Dermis blood vessel endothelial cell (primary cell): ENCODE data around the gene MYDGF. TPM values are rescaled to one million over a fixed set of nuclear protein-coding genes. Genes with fewer than 3 reads are reported as not detected.

Experiments
- DNase-seq: peaks from one replicate; pipeline ENCODE4 v3.0.0; 2010
- total RNA-seq: library from RNA; depleted of rRNA; stranded (reverse); fragments of >200 nt; gene quantifications from 2 replicates; pipeline ENCODE4 v1.2.3, GENCODE V29; 2014

Gene MYDGF
- total RNA-seq, 1 donor from 2014 or later, result 140 TPM

DNA sequence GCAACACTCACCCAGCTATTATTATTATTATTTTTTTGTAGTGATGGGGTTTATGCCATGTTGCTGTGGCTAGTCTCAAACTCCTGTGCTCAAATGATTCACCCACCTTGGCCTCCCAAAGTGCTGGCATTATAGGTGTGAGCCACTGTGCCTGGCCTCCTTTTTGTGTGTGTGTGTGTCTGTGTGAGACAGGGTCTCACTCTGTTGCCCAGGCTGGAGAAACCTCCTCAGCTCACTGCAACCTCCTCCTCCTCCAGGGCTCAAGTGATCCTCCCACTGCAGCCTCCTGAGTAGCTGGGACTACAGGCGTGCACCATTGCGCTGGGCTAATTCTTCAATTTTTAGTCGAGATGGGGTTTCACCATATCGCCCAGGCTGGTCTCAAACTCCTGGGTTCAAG is 3.6 kb upstream of the MYDGF start:
- DNase-seq, result no peak

DNA sequence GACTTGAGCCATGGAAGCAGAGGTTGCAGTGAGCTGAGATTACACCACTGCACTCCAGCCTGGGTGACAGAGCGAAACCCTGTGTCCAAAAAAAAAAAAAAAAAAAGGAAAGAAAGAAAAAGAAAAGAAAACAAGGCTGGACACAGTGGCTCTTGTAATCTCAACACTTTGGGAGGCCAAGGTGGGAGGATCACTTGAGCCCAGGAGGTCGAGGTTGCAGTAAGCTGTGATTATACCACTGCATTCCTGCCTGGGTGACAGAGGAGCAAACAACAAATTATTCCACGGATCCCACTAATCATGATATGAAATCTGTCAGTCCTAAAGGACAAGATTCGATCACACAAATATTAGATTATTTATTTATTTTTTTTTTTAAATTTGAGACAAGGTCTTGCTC is 3.1 kb upstream of the MYDGF start:
- no peak for DNase-seq

DNA sequence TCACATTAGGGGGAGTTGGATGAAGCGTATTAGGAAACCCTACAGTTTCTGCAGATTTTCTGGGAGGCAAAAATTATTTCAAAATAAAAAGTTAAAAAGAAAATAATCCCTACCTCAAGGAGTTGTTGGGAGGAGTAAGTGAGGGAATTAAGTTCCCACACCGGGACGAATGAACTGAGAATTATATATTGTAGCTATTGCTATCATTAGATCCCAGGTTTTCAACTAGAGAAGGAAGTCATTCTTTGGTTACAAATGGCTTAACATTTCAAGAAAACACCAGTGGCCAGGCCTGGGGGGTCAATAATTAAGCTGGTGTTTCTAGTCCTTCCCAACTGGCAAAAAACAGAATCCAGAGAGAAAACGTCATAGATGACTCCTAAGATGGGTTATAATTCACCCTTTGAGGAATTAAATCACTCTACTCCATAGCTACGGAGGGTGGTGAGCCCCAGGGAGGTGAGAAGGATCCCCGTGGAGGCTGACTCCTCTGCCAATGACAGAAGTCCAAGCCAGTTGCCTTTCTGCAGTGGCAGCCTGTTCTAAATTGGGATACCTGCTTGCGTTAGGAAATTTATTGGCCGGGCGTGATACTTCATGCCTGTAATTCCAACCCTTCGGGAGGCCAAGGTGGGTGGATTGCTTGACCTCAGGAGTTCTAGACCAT is 1.2 kb upstream of the MYDGF start:
- no peak for DNase-seq

DNA sequence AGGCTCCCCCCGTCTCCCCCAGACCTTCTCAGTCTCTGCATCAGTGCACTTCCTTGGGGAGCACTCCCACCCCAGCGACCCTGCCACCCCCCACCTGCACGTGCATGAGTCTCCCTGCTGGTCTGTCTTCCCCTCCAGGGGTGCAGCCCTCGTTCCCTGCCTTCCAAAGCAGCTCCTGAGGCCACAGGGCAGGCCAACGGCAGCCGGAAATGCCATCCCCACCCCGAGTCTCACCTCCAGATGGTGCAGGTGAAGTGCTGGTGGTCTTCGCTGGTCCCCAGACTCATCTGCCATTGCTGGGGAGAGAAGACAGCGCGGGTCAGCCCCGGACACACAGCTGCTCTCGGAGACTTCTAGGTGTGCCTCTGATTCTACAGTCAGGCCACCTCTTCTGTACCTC is 5.5 kb downstream of the MYDGF start:
- DNase-seq, result no peak

DNA sequence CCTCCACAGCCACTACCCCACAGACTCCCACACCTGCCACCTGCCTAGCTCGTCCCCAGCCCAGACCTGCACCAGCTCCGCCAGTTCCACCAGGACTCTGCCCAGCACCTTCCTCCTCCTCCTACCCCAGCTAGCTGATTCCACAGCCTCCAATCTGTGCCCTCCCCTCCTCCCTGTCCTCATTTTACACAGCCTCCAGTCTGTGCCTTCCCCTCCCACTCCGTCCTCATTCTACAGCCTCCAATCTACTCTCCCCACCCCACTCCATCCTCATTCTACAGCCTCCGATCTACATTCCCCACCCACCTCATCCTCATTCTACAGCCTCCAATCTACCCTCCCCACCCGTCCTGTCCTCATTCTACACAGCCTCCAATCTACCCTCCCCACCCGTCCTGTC is 7.3 kb downstream of the MYDGF start:
- no peak for DNase-seq

DNA sequence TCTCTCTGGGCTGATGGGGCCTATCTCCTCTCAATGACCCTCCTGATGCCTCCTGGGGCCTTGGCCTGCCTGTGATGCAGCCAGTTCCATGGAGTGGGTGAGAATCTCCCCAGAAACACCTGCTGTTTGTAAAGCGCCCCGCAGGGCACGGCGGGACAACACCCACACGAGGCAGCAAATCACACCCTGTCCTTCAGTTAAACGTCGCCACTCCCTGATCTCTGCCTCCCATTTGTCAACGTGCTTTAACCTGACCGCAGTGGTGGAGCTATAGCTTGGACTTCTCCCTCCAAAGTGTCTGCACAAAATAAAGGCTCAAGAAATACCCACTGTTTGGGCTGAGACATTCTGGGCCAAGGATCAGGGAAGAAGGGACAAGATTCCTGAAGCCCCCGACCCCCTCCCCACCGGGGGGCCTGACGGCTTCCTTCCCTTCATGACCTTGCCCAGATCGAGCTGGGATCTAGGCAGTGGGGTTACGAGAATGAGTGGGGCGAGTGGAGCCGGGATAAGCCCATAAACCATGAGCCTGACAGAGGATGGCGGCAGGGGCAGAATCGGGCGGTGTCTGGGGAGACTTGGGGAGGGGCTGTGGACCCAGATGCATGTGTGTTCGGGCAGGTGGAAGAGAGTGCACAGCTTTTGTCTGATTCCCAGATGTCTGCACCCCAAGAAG is 8.0 kb downstream of the MYDGF start:
- DNase-seq, result no peak

DNA sequence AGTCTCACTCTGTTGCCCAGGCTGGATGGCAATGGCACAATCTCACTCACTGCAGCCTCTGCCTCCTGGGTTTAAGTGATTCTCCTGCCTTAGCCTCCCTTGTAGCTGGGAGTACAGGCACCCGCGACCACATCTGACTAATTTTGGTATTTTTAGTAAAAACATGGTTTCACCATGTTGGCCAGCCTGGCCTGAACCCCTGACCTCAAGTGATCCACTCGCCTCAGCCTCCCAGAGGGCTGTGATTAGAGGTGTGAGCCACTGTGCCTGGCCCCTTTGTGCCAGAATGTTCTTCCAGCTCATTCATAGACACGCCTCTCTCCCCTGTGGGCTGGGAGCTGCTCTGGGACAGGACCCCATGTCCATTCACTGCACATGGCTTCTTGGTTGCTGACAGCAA is 9.1 kb downstream of the MYDGF start:
- no peak for DNase-seq

DNA sequence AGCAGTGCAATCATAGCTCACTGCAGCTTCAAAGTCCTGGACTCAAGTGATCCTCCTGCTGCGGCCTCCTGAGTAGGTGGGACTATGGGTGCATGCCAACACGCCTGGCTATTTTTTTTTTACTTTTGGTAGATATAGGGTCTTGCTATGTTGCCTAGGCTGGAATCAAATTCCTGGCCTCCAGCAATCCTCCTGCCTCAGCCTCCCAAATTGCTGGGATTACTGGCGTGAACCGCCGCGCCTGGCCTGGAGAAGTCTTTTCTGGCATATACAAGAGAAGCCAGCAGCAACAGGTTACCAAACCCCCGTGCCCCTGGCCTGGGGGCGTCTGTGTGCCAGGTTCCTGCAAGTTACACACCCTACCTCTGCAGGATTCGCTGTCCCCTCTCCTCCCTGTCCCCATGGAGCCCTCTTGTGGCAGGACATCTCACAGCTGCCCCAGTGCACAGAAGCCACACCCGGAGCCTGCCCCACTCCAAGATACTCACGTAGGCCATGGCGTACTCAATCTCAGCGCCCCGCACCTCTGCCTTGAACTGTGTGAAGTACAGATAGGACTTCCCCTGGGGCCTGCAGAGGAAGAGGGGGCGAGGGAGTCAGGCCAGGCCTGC is 9.9 kb downstream of the MYDGF start:
- peak; percentile 68 for DNase-seq

DNA sequence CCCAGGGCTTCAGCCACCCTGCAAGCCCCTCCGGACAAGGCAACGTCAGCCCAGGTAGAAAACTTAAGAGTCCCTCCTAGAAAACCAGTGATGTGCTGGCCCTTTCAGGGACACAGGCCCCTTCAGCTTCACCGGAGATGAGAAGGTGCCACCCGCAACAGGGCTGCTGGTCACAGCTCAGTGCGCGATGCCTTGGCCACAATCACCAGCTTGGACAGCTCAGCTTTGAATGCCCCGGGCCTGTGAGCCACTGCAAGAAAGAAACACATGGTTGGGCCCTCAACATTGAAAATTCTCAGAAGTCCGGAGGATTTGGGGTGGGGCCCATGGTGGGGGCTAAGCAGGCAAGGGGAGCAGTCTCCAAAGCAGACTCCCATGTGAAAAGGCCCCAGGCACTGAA is 12.3 kb downstream of the MYDGF start:
- DNase-seq, result no peak

DNA sequence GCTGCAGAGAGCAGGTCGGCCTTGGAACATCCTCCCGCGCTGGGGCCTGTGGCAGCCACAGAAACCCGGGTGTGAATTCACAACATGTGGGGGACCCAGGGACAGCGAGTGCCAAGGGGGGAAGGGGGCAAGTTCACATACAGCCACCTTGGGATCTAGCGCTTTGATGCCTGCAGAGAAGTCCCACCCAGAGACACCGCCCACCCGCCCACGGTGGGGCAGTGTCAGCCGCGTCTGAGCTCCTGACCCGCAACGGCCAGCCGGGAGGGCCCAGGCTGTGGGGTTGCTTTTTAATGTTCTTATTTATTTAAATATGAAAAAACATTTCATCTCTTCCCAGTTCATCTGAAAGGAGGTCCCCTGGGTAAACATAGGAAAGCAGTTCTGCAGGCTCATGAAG is 12.9 kb downstream of the MYDGF start:
- DNase-seq, result no peak

DNA sequence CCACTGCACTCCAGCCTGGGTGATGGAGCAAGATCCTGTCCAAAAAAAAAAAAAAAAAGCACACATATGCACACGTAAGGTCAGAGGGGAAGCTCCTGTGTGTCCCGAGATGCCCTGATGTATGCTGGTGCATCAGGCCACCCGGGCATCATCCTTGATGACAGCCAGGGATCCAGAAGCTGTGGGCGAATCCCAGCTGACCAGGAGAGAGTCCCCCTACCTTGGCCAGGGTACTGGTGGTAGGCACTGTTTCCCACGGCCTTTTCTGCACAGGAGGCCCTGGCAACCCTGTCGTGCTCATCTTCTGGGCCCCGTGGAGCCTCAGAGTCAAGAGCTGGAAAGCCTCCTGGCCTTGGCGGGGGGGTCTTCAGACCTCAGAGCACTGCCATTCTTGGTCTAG is 14.0 kb downstream of the MYDGF start:
- no peak for DNase-seq

DNA sequence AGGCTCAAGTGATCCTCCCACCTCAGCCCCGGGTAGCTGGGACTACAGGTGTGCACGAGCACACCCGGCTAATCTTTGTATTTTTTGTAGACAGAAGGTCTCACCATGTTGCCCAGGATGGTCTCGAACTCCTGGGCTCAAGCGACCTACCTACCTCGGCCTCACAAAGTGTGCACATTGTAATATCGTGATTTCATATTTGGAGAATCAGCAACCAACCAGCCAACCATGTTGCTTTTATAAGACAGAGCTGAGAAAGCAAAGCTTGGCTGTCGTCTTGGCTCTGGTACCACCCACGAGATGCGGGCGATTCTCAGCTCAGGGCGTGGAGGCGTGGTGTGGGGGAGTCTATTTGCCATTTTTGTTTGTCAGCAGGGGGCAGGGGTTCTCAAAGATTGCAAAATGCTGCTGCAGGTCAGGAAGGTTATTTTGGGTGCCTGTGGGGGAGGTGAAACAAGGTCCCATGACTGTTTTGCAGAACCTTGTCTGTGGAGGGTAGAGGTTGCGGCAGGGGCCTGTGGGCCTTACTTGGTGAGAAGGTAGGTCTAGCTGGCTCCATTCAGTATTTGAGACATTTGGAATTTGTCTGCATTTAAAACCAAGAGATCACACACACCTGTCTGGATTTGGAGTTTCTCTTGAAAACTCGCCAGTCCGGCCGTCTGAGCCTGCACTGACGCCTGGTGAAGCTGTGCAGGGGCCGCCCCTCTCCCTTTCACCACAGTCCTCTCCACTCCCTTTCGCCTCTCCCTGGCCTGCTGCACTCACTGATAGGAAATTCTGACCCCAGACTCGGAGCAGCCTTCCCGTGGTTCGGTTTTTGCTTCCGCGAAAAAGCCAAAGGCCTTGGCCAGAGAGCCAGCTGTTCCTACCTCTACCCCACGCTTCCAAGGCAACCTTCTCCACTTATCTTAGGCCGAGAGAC is 15.4 kb downstream of the MYDGF start:
- no peak for DNase-seq

DNA sequence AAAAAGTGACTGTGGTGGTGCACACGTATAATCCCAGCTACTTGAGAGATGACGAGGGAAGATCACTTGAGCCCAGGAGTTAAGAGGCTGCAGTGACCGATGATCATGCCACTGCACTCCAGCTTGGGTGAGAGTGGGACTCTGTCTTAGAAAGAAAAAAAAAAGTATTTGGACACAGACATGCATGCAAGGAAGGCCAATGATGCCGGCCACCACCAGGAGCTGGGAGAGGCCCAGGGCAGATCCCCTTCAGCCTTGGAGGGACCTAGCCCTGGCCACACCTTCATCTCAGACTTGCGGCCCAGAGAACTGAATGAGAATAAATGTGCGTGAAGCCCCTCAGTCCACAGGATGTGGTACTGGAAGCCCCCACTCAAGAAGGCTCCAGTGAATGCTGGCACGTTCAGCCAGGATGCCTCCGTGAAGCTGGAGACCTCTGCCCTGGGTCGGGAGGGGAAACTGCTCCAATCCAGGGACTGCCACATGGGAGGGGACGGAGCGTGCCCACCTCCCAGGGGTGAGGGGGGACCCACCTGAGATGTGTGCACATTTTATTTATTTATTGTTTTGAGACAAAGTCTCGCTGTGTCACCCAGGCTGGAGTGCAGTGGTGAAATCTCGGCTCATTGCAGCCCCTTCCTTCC is 16.2 kb downstream of the MYDGF start:
- DNase-seq, result no peak

DNA sequence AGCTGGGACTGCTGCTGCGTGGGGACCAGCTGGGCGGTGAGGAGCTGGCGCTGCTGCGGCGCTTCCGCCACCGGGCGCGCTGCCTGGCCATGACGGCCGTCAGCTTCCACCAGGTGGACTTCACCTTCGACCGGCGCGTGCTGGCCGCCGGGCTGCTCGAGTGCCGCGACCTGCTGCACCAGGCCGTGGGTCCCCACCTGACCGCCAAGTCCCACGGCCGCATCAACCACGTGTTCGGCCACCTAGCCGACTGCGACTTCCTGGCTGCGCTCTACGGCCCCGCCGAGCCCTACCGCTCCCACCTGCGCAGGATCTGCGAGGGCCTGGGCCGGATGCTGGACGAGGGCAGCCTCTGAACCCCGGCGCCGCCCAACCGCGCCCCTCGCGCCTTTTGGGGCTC is 18.1 kb downstream of the MYDGF start:
- no peak for DNase-seq

DNA sequence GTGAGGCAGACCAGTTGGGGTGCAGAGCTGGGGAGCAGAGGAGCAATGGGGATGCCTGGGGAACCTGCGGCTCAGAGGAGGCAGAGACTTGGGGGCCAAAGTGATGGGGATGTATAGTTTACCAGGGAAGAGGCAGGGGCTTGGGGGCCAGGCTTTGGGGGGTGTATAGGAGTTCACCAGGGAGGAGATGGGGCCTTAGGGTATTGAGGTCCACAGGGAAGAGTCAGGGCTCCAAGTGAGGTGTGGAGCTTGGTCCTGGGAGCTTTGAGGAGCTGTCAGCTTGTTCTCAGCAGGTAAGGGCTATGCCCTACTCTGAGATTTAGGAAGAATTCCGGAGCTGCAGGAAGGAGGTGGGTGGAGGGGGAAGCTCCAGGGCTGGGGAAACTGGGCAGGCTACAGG is 20.0 kb downstream of the MYDGF start:
- DNase-seq, result no peak

DNA sequence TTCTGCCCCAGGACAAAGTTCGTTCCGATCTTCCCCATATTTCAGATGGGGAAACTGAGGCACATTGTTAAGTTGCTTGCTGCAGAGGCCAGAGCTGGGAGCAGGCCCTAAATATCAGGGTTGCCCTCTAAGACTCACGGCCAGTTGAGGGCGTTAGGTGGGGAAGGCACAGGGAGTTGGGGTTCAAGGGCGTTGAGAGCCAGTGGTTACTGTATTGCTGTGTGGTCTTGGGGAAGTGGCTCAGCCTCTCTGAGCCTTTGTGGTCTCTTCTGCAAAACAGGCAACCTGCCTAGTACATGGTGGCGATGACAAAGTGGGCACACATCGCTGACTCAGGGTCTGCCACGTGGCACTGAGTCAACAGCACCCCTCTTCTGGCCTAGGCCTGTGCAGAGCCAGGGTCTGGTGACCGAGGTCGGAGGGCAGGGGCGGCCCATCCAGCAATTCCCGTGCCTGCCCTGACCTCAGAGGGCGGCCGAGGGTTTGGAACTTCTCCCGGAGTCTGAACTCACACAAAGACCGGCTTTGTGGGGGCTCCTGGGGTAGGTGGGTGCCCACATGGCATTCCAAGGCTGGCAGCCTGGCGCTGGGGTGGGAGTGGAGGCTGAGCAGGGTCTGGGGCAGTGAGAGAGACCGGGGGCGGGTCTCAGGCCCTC is 20.6 kb downstream of the MYDGF start:
- DNase-seq, result no peak

DNA sequence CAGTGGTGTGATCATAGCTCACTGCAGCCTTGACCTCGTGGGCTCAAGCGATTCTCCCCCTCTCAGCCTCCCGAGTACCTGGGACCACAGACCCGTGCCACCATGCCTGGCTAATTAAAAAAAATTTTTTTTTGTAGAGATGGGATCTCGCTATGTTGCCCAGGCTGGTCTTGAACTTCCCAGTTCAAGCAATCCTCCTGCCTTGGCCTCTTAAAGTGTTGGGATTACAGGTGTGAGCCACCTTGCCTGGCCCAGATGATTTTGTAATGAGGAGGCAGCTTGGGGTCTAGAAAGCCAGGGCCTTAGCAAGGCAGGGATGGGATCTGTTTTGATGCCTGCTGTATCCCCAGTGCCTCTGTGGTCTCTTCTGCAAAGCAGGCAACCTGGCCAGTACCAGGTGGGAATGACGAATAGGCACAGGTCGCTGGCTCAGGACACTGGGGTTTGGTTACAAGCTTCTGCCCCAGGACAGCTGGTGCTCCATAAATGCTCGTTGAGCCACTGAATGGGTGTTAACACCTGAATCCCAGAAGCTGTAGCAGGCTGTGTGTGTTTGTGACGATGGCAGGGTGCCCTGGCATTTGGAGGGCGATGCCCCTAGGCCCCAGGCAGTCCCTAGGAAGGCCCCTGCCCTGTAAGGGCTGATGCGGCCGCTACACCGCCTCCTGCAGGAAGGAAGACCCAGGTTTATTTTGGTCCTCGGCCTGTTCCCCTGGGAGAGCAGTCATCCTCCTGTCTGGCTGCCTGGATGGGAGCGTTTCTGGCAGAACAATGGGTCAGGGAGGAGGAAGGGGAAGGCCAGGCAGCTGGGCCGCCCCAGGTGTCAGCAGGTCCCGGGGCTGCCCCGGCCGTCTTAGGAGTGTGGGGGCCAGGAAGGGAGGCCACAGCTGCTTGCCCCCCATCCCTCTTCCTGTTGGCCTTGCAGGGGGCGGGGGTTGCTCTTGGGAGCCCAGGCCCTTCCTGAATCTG is 22.2 kb downstream of the MYDGF start:
- DNase-seq, result peak; percentile 97

DNA sequence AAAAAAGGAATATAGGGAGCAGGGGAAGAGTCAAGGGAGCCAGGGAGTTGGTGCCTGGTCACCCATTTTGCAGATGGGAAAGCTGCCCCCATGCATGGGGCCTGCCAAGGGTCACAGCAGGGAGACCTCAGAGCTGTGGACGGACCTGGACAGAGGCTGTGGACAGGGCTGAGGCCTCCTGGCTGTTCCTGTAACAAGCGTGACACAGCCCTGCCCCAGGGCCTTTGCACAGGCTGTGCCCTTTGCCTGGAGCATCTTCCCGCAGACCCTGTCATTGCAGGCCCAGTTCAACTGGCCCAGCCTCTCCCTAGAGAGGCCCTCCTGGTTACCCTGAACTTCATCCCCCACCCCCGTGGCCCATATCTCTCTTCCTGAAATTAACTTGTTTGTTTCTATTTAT is 24.4 kb downstream of the MYDGF start:
- DNase-seq, result no peak

DNA sequence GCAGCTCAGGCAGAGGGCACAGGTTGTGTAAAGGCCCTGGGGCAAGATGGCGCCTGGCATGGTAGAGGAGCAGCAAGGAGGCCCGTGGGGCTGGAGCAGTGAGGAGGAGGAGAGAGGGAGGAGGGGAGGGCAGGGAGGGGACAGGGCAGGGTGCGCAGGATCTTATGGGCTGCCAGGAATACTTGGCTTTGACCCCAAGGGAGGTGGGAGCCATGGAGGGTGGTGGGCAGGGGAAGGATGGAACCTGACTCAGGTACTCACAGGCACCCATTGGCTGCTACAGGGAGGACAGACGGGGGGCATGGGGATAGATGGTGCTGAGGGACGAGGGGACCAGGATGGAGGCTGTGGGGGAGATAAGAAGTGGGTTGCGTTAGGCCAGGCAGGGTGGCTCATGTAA is 27.5 kb downstream of the MYDGF start:
- no peak for DNase-seq

DNA sequence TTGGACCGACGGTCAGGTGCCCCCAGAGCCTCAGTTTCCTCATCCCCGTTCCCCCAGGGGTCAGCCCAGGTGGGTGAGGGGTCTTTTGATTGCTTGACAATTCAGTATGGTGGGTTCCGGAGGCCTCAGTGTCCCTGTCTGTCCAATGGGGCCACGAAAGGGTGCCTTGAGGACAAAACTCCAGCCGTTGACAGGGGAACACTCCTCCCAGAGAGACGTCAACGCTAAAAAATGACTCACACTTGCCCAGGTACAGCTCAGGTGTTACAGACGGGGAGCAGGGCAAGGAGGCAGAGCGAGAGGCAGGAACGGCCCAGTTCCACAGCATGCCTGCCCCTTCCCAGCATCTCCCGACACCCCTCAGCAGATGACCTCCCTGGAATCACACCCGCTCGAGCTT is 29.0 kb downstream of the MYDGF start:
- no peak for DNase-seq
